ENCODE data around the gene NKD1.

- TF ChIP-seq CTCF (conservative IDR thresholded peaks at IDR 0.05) = no peak
- no peak for TF ChIP-seq EZH2 (IDR thresholded peaks at IDR 0.05; ENCODE audit: low read depth)
These were observed 54.5 kb downstream of the NKD1 start for GRCh38 chr16:50602531-50603205.
